Measurements from ENCODE around the gene DSTYK. TPM values are rescaled to one million over a fixed set of nuclear protein-coding genes. Genes with fewer than 3 reads are reported as not detected.

Gene DSTYK
- total and polyA plus RNA-seq, 3 donors from 2014 or later, result 15.2 to 17.2 (median 15.4) TPM

DNA sequence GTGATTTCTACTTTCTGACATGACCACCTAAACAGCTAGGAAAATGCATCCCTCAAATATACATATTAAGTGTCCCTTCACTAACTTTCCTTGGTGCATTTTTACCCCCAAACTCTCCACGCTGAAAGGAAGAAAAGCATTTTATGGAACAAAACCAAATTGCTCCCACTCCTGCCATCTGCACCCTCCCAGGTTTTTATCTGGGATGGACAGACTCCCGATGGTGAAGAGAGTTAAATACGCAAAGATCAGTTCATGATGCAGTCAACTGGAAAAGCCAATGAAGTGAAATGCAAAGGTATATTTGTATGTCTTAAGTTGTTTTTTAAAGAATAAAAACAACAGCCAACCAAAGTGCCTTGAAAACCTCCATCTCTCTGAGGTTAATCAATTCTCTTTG, 2.7 kb downstream of the DSTYK start:
- WGBS, 2 donors, result 73 to 77% methylated on average over 3 of the region's 3 CpGs
- no peak overlapping the region for H3K27ac ChIP-seq
- peaks cover 5% of the 10 kb centered on the region for H3K4me1 ChIP-seq

GRCh38 chr1:205205055-205205454, 6.4 kb downstream of the DSTYK start:
- intact Hi-C loops (cut with DNase I; ENCODE audit: low total_unique reads), result no loop called here
- Histone ChIP-seq H3K27me3 (no peaks in the 10 kb centered on the region), H3K36me3 (ENCODE audit: low read depth, missing control alignments) (no peaks in the 10 kb centered on the region), H3K9me3 (no peaks in the 10 kb centered on the region), H3K27ac (no peak overlapping the region), H3K4me3 (no peak overlapping the region), H3K4me1 (peaks cover 2% of the 10 kb centered on the region)
- TF ChIP-seq POLR2A (IDR thresholded peaks at IDR 0.05) (no peak), CTCF (IDR thresholded peaks at IDR 0.05) (no peak)
- no peak for DNase-seq

More for the DNA sequence above, 2.7 kb downstream of the DSTYK start:
- H3K4me3 ChIP-seq, result no peak overlapping the region
- H3K9me3 ChIP-seq, result no peaks in the 10 kb centered on the region
- TF ChIP-seq CTCF (IDR thresholded peaks at IDR 0.05), result no peak
- TF ChIP-seq POLR2A (IDR thresholded peaks at IDR 0.05), result no peak
- H3K27me3 ChIP-seq, result no peaks in the 10 kb centered on the region
- DNase-seq, result no peak
- intact Hi-C loops (cut with DNase I; ENCODE audit: low total_unique reads), result no loop called here
- H3K36me3 ChIP-seq (ENCODE audit: low read depth, missing control alignments), result no peaks in the 10 kb centered on the region

GRCh38 chr1:205204552-205204951, 7.0 kb downstream of the DSTYK start:
- Histone ChIP-seq H3K36me3 (ENCODE audit: low read depth, missing control alignments) (no peaks in the 10 kb centered on the region), H3K27me3 (no peaks in the 10 kb centered on the region), H3K4me3 (no peak overlapping the region), H3K4me1 (no peaks in the 10 kb centered on the region), H3K9me3 (no peaks in the 10 kb centered on the region), H3K27ac (no peak overlapping the region)
- no peak for DNase-seq
- TF ChIP-seq POLR2A (IDR thresholded peaks at IDR 0.05) (no peak), CTCF (IDR thresholded peaks at IDR 0.05) (no peak)
- intact Hi-C loops (cut with DNase I; ENCODE audit: low total_unique reads), result no loop called here

DNA sequence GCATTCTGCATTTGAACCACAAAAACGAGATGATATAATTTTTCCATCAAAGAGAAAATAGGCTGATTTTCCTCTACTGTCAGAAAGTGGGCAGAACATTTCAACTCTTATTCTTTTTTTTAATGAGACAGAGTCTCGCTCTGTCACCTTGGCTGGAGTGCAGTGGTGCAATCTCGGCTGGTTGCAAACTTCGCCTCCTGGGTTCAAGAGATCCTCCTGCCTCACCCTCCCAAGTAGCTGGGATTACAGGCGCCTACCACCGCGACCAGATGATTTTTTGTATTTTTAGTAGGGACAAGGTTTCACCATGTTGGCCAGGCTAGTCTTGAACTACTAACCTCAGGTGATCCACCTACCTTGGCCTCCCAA, 11.6 kb downstream of the DSTYK start:
- WGBS, 2 donors, result 87 to 93% methylated on average over 7 of the region's 7 CpGs
- intact Hi-C loops (cut with DNase I; ENCODE audit: low total_unique reads), result no loop called here
- H3K4me3 ChIP-seq, result no peak overlapping the region

More for the DNA sequence above, 11.6 kb downstream of the DSTYK start:
- no peaks in the 10 kb centered on the region for H3K4me1 ChIP-seq
- H3K9me3 ChIP-seq, result no peaks in the 10 kb centered on the region
- H3K27me3 ChIP-seq, result no peaks in the 10 kb centered on the region
- TF ChIP-seq CTCF (IDR thresholded peaks at IDR 0.05), result no peak
- TF ChIP-seq POLR2A (IDR thresholded peaks at IDR 0.05), result no peak
- no peak for DNase-seq
- H3K36me3 ChIP-seq (ENCODE audit: low read depth, missing control alignments), result no peaks in the 10 kb centered on the region
- no peak overlapping the region for H3K27ac ChIP-seq
